Loucy (cell line): ENCODE data around the gene CARD9.

Experiments
- H2AFZ ChIP-seq: fragments of 200-600 bp; sonication (generic); 2 replicates; pipeline ENCODE4 v1.6.0; 2016; ENCODE audit warnings: antibody characterized with exemption, mild to moderate bottlenecking, low read length, moderate library complexity
- H3F3A ChIP-seq: fragments of 200-600 bp; 2 replicates; pipeline ENCODE4 v1.6.0; 2016; ENCODE audit warnings: antibody characterized with exemption, low read depth, mild to moderate bottlenecking
- H3K27me3 ChIP-seq: fragments of 200-600 bp; sonication (generic); 2 replicates; pipeline ENCODE4 v1.6.1; 2014; ENCODE audit warnings: low read length, mild to moderate bottlenecking; ENCODE audit not compliant: insufficient read depth, poor library complexity, severe bottlenecking
- H3K36me3 ChIP-seq: fragments of 200-600 bp; sonication (generic); 2 replicates; pipeline ENCODE4 v1.6.1; 2016; ENCODE audit warnings: low read length; ENCODE audit not compliant: insufficient read depth
- H3K4me1 ChIP-seq: fragments of 200-600 bp; sonication (generic); 2 replicates; pipeline ENCODE4 v1.5.1; 2014; ENCODE audit warnings: low read length, mild to moderate bottlenecking; ENCODE audit not compliant: insufficient read depth, poor library complexity, severe bottlenecking
- H3K4me2 ChIP-seq: fragments of 200-600 bp; sonication (generic); 2 replicates; pipeline ENCODE4 v1.6.0; 2014; ENCODE audit warnings: antibody characterized with exemption, low read length, low read depth, mild to moderate bottlenecking; ENCODE audit not compliant: poor library complexity, severe bottlenecking
- H3K4me3 ChIP-seq: fragments of 200-600 bp; sonication (generic); 2 replicates; pipeline ENCODE4 v1.5.1; 2014; ENCODE audit warnings: low read length, mild to moderate bottlenecking, mixed read lengths; ENCODE audit not compliant: poor library complexity, severe bottlenecking
- H3K79me2 ChIP-seq: fragments of 200-600 bp; sonication (generic); 2 replicates; pipeline ENCODE4 v1.6.1; 2014; ENCODE audit warnings: low read length; ENCODE audit not compliant: insufficient read depth
- H3K9ac ChIP-seq: fragments of 200-600 bp; sonication (generic); 2 replicates; pipeline ENCODE4 v1.6.0; 2014; ENCODE audit warnings: mild to moderate bottlenecking, low read depth, low read length, moderate library complexity; ENCODE audit not compliant: poor library complexity, severe bottlenecking
- H3K9me2 ChIP-seq: fragments of 200-600 bp; sonication (generic); replicated peaks from 2 replicates; pipeline ENCODE4 v1.6.1; 2016; ENCODE audit warnings: low read depth, low read length, mixed read lengths
- H3K9me3 ChIP-seq: fragments of 200-600 bp; sonication (generic); 2 replicates; pipeline ENCODE4 v1.6.1; 2014; ENCODE audit warnings: mild to moderate bottlenecking, antibody characterized with exemption, low read length, low read depth; ENCODE audit not compliant: insufficient read depth
- H4K20me1 ChIP-seq: fragments of 200-600 bp; sonication (generic); 2 replicates; pipeline ENCODE4 v1.6.0; 2014; ENCODE audit warnings: antibody characterized with exemption, low read length, mild to moderate bottlenecking; ENCODE audit not compliant: insufficient read depth, poor library complexity, severe bottlenecking
- EZH2phosphoT487 ChIP-seq: fragments of 200-600 bp; IDR thresholded peaks from 2 replicates; pipeline ENCODE4 v1.6.1; 2018; ENCODE audit warnings: antibody characterized with exemption, mild to moderate bottlenecking, moderate library complexity, borderline replicate concordance
- TF ChIP-seq, protein P1 (sequence below): fragments of 200-600 bp; sonication (generic); conservative IDR thresholded peaks from 2 replicates; pipeline ENCODE4 v1.5.1; 2014; ENCODE audit warnings: mild to moderate bottlenecking, antibody characterized with exemption, low read length

The CARD9 gene

GRCh38 chr9:136354592-136355085 is 18.8 kb downstream of the CARD9 start:
- Histone ChIP-seq H3F3A (no peaks in the 10 kb centered on the region), H3K9me3 (no peaks in the 10 kb centered on the region), H4K20me1 (no peaks in the 10 kb centered on the region), H2AFZ (no peak overlapping the region), H3K27me3 (no peaks in the 10 kb centered on the region), H3K9me2 (no peaks in the 10 kb centered on the region), H3K4me3 (no peak overlapping the region), H3K36me3 (no peaks in the 10 kb centered on the region), H3K4me2 (no peak overlapping the region), H3K4me1 (no peaks in the 10 kb centered on the region), H3K79me2 (no peaks in the 10 kb centered on the region), H3K9ac (no peak overlapping the region)
- TF ChIP-seq EZH2phosphoT487 = no peak
- TF ChIP-seq, protein P1, sequence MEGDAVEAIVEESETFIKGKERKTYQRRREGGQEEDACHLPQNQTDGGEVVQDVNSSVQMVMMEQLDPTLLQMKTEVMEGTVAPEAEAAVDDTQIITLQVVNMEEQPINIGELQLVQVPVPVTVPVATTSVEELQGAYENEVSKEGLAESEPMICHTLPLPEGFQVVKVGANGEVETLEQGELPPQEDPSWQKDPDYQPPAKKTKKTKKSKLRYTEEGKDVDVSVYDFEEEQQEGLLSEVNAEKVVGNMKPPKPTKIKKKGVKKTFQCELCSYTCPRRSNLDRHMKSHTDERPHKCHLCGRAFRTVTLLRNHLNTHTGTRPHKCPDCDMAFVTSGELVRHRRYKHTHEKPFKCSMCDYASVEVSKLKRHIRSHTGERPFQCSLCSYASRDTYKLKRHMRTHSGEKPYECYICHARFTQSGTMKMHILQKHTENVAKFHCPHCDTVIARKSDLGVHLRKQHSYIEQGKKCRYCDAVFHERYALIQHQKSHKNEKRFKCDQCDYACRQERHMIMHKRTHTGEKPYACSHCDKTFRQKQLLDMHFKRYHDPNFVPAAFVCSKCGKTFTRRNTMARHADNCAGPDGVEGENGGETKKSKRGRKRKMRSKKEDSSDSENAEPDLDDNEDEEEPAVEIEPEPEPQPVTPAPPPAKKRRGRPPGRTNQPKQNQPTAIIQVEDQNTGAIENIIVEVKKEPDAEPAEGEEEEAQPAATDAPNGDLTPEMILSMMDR = no peak

GRCh38 chr9:136353757-136354488 is 19.5 kb downstream of the CARD9 start:
- no peak for TF ChIP-seq EZH2phosphoT487
- TF ChIP-seq, protein P1 = no peak
- no peak overlapping the region for H3K4me2 ChIP-seq
- H4K20me1 ChIP-seq = no peaks in the 10 kb centered on the region
- H3K9ac ChIP-seq = no peak overlapping the region
- H3K9me3 ChIP-seq = no peaks in the 10 kb centered on the region
- no peak overlapping the region for H3K4me3 ChIP-seq
- no peaks in the 10 kb centered on the region for H3K36me3 ChIP-seq
- H3K27me3 ChIP-seq = no peaks in the 10 kb centered on the region
- no peak overlapping the region for H2AFZ ChIP-seq
- H3K4me1 ChIP-seq = no peaks in the 10 kb centered on the region
- no peaks in the 10 kb centered on the region for H3K79me2 ChIP-seq
- no peaks in the 10 kb centered on the region for H3F3A ChIP-seq
- H3K9me2 ChIP-seq = no peaks in the 10 kb centered on the region

GRCh38 chr9:136353088-136353487 is 20.4 kb downstream of the CARD9 start:
- Histone ChIP-seq H2AFZ (no peak overlapping the region), H3K36me3 (no peaks in the 10 kb centered on the region), H3K9me2 (no peaks in the 10 kb centered on the region), H4K20me1 (no peaks in the 10 kb centered on the region), H3K4me1 (no peaks in the 10 kb centered on the region), H3K4me2 (no peak overlapping the region), H3F3A (no peaks in the 10 kb centered on the region), H3K4me3 (no peak overlapping the region), H3K9ac (no peak overlapping the region), H3K27me3 (no peaks in the 10 kb centered on the region), H3K9me3 (no peaks in the 10 kb centered on the region), H3K79me2 (no peaks in the 10 kb centered on the region)
- TF ChIP-seq, protein P1 = no peak
- no peak for TF ChIP-seq EZH2phosphoT487
